LNCaP clone FGC (cell line): ENCODE data around the gene GPR37L1.
"Not testable (repeated sequence)": the region's sequence is repeated elsewhere in the genome, so short reads cannot be mapped to it uniquely, and the experiment has no call there.

Source experiments
- DNase-seq: peaks from one replicate; pipeline ENCODE4 v3.0.0-alpha.2; 2011; ENCODE audit warnings: low read depth
- H3K4me3 ChIP-seq: 2 replicates; pipeline ENCODE4 v1.5.1; 2011; ENCODE audit warnings: mild to moderate bottlenecking, low read depth, low read length, control low read depth
- TF ChIP-seq, protein P1 (sequence below): IDR thresholded peaks from 2 replicates; pipeline ENCODE4 v1.5.1; 2012; ENCODE audit warnings: mild to moderate bottlenecking; ENCODE audit not compliant: control insufficient read depth, insufficient read depth; ENCODE audit errors: extremely low read depth

The GPR37L1 gene

DNA sequence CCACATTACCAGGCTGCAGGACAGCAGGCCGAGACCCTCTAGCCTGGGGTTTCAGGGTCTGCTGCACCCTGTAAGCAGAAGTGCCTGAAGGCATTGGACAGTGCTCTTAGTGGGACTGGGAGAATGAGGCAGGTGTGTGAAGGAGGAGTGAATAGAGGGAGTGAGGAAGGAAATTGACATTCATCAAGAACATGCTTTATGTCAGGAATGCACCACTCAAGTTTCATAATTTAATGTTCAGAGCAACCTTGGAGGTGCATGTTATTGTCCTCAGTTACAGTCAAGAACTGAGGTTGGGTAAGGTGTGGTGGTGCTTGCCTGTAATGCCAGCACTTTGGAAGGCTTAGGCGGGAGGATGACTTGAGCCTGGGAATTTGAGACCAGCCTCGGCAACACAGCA, 11.7 kb upstream of the GPR37L1 start:
- no peak for DNase-seq
- TF ChIP-seq, protein P1, sequence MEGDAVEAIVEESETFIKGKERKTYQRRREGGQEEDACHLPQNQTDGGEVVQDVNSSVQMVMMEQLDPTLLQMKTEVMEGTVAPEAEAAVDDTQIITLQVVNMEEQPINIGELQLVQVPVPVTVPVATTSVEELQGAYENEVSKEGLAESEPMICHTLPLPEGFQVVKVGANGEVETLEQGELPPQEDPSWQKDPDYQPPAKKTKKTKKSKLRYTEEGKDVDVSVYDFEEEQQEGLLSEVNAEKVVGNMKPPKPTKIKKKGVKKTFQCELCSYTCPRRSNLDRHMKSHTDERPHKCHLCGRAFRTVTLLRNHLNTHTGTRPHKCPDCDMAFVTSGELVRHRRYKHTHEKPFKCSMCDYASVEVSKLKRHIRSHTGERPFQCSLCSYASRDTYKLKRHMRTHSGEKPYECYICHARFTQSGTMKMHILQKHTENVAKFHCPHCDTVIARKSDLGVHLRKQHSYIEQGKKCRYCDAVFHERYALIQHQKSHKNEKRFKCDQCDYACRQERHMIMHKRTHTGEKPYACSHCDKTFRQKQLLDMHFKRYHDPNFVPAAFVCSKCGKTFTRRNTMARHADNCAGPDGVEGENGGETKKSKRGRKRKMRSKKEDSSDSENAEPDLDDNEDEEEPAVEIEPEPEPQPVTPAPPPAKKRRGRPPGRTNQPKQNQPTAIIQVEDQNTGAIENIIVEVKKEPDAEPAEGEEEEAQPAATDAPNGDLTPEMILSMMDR = no peak
- H3K4me3 ChIP-seq = no peak overlapping the region

DNA sequence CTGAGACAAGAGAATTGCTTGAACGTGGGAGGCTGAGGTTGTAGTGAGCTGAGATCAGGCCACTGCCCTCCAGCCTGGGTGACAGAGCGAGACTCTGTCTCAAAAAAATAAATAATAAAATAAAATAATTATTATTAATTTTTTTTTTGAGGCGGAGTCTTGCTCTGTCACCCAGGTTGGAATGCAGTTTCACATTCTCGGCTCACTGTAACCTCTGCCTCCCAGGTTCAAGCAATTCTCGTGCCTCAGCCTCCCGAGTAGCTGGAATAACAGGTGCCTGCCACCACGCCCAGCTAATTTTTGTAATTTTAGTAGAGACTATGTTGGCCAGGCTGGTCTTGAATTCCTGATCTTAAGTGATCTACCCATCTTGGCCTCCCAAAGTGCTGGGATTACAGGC, 11.1 kb upstream of the GPR37L1 start:
- H3K4me3 ChIP-seq = not testable (repeated sequence)

DNA sequence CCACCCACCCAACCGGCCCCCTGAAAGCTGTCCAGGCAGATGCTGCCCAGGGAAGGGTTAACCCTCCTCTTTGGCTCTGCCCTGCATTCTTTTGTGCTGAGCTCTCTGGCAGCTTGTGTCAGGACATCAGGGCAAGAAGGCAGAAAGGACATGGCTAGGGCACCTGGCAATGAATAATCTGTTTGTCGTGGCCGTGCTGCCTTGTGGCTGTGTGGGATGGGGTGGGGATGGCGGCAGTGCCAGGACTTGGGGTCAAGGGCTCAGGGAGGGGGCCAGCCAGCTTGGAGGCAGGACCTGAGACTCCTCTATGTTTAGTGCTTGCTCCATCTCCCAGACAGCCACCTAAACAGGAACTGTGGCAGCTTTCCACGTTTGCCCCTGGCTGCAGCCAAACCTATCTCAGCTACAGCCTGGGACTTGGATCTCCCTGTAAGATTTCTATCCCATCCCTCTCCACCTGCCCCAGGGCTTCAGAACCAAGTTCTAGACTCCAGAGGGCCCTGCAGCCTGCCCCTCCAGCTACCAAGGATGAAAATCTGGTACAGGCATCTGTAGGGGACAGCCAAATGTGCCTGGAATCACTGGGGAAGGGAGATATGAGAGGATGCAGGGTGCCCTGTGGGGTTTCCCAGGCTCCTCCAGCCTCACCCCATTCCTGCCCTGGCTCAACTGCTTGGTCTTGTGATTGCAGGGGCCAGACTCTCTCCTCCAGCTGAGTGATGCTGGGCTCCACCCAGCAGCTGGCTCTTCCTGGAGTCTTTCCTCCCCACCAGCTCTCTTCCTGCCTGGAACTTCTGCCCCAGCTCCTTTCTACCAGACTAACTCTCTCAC, 9.6 kb upstream of the GPR37L1 start:
- no peak for DNase-seq

More for the DNA sequence above, 11.1 kb upstream of the GPR37L1 start:
- not testable (repeated sequence) for DNase-seq

DNA sequence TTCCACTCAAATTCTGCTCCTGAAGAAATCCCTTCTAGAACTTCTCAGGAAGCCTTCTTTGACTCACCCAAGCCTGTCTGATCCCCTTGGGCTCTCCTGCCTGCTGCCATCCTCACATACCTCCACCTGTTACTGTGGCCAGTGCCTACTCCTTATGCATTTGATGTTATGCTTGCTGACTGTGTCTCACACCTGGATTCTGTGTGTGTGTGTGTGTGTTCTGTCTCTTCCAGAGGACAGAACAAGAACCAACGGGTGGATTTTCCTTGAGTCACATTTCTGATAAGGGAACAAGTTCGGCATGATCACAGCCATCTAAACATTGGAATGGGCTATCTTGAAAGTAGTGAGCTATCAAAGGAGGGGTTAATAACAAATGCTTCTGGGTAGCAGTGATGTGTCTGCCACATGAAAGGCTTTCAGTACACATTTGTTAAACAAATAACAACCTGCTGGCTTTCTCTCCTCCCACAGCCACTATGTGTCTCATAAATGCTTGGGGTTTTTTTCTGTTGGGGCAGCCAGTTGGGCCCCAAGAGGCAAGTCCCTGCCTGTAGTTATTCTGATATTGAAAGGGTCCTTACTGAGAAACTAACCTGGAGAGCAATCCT, 8.9 kb upstream of the GPR37L1 start:
- TF ChIP-seq, protein P1 = no peak
- no peak for DNase-seq
- no peak overlapping the region for H3K4me3 ChIP-seq

More for the DNA sequence above, 9.6 kb upstream of the GPR37L1 start:
- TF ChIP-seq, protein P1 = no peak
- no peak overlapping the region for H3K4me3 ChIP-seq

DNA sequence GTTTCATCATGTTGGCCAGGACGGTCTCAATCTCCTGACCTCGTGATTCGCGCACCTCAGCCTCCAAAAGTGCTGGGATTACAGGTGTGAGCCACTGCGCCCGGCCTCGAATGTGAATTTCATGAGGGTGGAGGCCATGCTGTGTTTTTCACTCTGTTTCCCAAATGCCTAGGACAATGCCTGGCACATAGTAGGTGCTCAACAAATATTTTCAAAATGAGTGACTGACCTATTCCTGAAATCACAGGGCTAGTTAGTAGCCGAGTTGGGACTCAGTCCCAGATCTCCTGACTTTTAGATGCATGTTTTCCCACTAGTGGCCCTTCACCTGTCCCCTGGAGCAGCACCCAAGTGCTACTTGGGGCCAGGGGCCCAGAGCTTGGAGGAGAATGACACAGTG, 6.4 kb upstream of the GPR37L1 start:
- H3K4me3 ChIP-seq = no peak overlapping the region
- no peak for DNase-seq
- TF ChIP-seq, protein P1 = no peak

DNA sequence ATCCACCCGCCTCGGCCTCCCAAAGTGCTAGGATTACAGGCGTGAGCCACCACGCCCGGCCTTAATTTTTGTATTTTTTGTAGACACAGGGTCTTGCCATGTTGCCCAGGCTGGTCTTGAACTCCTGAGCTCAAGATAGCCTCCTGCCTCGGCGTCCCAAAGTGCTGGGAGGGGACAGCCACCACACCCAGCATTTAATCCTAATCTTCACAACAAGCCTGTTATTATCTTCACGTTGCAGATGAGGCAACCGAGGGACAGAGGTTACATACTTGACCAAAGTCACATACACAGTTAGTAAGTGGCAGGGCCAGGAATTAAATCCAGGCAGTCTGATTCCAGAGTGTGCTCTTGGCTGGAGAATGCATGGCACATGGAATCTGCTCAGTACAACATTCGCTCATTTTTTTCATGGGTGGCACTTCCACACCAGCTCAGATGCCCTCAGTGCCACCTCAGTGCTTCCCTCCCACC, 4.8 kb upstream of the GPR37L1 start:
- no peak for DNase-seq
- no peak overlapping the region for H3K4me3 ChIP-seq
- TF ChIP-seq, protein P1 = no peak

DNA sequence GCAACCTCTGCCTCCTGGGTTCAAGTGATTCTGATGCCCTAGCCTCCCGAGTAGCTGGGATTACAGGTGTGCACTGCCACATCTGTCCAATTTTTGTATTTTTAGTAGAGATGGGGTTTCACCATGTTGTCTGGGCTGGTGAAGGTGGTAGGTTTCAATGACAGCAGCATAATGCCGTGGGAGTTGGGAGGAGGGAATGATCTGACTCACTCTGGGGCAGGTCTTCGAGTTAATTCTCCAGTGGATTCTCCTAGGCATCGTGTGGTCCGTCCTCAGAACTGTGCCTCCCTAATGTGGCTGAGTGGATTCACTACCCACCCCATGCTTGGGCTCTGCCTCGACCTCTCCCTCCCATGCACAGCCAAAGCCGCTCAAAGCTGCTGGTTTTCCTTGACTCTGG, 1.7 kb upstream of the GPR37L1 start:
- TF ChIP-seq, protein P1 = no peak
- DNase-seq = no peak
- H3K4me3 ChIP-seq = no peak overlapping the region
